HT-29 (cell line): ENCODE results near the gene IFNGR1. TPM values are rescaled to one million over a fixed set of nuclear protein-coding genes. Genes with fewer than 3 reads are reported as not detected.
A peak's percentile ranks its signal among the peaks of the same experiment; 100 is the strongest.
"Not testable (repeated sequence)": the region's sequence is repeated elsewhere in the genome, so short reads cannot be mapped to it uniquely, and the experiment has no call there.

ENCODE experiments used
- DNase-seq: peaks from one replicate; pipeline ENCODE4 v3.0.0-alpha.2; 2015; ENCODE audit warnings: low spot score
- total RNA-seq: library from RNA; depleted of rRNA; stranded (reverse); fragments of >200 nt; shearing (Covaris generic); gene quantifications from 2 replicates; pipeline ENCODE4 v1.2.3, GENCODE V29; 2014

IFNGR1 gene
- total RNA-seq, 1 experiment from 2014 or later = 34.9 TPM

GRCh38 chr6:137236581-137237355, 17.6 kb upstream of the IFNGR1 start:
- DNase-seq = peak; percentile 76

GRCh38 chr6:137235686-137236085, 16.5 kb upstream of the IFNGR1 start:
- DNase-seq = no peak

- peak; percentile 91 for DNase-seq
Measured at GRCh38 chr6:137233911-137234863, 15.0 kb upstream of the IFNGR1 start.

DNA sequence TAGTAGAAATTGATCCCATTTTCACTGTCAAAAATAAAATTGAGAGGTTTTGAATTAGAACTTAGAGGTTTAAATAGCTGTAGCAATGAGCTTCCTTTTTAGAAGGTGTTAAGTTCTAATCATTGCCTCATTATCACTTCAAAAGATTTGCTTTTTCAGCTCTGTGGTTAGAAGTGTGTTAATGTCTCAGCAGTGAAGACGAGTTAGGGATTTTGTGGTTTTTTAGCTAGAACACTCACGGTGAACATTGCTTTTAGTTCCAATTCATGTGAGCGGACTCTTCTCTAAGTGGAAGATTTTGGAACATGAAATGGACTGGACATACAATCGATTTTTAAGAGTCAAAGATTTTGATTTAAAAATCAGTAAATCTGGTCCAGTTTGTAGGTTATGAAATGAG, 12.7 kb upstream of the IFNGR1 start:
- DNase-seq = no peak

GRCh38 chr6:137230956-137231555, 11.9 kb upstream of the IFNGR1 start:
- DNase-seq = no peak

- DNase-seq = no peak
Measured at GRCh38 chr6:137230547-137230946, 11.4 kb upstream of the IFNGR1 start.

DNA sequence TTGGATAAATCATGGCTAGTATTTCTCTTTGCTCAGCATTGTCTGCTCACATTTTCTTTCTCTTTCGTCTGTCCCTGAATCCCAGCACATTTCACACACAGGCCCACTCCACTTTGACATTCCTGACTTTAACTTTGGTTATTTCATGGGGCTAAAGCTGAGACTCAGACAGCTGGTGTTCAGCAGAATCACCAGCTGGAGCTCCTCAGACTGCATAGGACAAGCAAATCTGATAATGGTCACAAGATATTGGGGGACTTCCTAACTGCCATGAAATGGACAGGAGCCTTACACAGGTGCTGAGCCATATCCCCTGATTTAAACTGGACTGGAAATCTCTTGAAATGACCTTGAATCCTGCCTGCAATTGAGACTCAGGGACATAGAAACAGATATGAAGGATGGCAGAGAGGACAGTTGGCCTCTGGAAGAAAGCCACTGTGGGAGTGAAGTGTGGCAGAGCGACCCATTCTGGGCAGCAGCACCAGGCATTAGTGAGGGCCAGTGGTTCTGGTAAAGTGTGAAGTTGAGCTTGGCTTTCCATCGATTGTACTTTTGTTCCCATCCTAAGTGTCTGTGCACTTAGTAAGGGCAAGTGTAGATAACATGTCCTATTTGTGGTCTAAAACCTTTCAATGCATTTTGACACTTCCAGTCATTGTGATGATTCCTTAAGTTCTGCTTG, 10.0 kb upstream of the IFNGR1 start:
- no peak for DNase-seq

DNA sequence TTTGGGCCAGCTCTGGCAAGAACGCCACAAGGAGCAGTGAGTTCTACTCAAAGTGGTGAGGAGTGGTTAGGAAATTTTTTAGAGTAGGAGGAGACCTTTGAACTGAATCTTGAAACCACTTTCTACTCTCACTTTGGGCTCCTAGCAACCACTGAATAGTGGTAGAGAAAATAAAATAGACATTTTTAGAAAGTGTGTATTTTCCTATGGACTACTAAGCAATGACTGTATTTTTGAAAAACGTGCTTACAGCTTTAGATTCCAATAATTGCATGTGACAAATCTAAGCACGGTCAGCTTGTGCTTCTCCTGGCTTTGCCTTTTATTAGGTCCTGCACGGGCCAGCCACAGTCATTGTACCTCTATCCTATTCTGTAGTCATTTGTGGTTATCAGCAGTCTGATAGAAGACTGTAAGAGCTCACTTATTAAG, 8.7 kb upstream of the IFNGR1 start:
- DNase-seq = no peak

- no peak for DNase-seq
Measured at GRCh38 chr6:137226697-137227096, 7.5 kb upstream of the IFNGR1 start.

GRCh38 chr6:137224799-137225198, 5.6 kb upstream of the IFNGR1 start:
- DNase-seq = no peak

- DNase-seq = peak; percentile 70
Measured at GRCh38 chr6:137223370-137224131, 4.4 kb upstream of the IFNGR1 start.

- no peak for DNase-seq
Measured at GRCh38 chr6:137222381-137222780, 3.2 kb upstream of the IFNGR1 start.

DNA sequence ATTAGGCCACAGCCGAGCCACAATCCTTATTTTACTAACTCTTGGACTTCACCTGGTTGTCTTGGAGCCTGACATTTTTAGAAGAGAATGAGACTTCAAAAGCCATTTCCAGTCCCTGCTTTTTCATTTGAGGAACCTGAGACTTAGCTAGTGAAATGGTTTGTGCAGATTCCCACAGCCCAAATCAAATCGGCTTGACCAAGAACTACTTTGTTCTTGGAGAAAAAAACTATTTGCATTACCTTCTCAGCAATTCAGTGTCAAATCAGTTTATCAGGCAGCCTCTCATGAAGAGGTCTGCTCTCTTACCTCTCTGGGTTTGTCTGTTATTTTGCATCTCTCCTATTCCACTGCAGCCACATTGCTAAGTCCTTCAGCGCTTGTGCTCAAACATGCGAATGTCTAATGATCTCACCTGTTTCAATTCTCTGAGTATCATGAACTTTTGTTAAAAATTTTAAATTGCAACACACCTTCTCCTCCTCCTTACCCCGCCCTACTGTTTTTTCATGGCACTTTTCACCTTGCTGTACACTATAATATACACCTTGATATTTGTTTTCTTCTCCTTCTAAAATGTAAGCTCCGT, 573 bp upstream of the IFNGR1 start:
- no peak for DNase-seq

DNA sequence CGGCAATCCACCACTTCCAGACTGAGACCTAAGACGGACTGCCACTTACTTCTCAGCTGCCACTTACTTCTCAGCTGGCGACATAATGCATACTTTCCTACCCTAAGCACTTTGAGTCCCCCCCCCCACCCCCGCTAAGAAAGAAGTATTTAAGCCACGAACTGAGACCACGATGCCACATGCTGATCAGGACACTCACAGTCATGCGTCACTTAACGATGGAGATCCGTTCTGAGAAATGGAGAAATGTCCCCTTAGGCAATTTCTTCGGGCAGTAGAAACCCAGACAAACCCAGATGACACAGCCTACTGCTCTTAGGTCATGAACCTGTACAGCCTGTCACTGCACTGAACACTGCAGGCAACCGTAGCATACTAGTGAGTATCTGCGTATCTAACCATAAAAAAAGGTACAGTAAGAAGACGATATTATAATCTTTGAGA, 690 bp downstream of the IFNGR1 start:
- DNase-seq = peak; percentile 60

GRCh38 chr6:137217801-137218472, 1.2 kb downstream of the IFNGR1 start:
- peak; percentile 70 for DNase-seq

DNA sequence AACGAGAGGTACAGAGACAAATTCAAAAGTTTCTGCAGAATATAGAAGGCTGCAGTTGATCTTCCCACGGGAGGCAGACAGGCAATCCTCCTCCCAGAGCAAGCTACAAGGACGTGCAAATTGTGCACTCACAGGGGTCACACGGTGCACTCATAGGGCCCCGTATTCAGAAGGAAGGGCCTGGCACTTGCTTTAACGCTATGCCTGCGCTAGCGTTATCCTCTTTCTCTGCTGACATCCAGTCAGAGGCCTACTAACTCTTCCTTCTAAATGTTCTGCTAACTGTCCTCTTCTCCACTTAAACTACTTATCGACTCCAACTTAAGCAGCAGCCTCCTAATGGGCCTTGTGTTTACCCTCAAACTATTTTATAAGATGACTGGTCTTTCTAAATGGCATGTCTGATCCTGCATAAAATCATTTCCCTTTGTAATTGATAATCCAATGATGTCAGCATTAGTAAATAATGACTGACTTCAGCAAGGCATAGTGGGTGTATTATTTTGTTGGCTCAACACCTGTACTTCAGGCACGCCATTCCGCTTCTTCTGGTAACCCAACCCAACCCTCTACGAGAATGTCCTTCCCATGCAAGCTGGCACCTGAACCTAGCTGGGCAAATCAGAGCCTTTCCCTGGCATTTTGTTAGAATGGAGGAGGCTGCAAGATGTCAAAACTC, 2.2 kb downstream of the IFNGR1 start:
- peak; percentile 39 for DNase-seq

- DNase-seq = no peak
Measured at GRCh38 chr6:137216106-137216505, 3.1 kb downstream of the IFNGR1 start.

DNA sequence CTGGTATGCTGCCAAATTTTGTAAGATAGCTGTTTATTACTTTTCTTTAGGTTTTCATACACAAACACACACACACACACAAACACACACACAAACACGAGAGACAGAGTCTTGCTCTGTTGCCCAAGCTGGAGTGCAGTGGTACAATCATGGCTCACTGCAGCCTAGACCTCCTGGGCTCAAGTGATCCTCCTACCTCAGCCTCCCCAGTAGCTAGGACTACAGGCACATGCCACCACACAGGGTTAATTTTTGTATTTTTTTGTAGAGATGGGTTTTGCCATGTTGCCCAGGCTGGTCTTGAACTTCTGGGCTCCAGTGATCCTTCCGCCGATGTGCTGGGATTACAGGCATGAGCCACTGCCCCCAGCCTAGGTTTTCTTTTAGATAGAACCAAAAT, 3.6 kb downstream of the IFNGR1 start:
- not testable (repeated sequence) for DNase-seq

DNA sequence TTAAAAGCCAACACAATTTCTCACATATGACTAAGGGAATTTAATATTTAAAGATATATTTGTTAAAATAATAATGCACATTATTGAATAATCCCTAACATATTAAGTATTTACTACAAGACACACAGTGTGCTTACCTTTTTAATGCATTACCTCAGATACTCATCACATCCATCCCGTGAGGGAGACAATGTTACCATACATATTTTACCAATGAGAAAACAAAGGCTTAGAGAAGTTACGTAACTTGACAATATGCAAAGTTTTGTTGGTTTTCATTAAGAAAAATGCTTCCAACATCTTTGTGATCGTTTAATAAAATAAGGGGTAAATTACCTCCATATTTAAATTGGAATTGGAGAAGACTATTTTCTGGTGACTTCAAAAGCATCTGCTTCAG, 4.3 kb downstream of the IFNGR1 start:
- DNase-seq = no peak
